Central memory CD8-positive, alpha-beta T cell (primary cell): ENCODE results near the gene RASA3.
A peak's percentile ranks its signal among the peaks of the same experiment; 100 is the strongest.
"Not testable (repeated sequence)": the region's sequence is repeated elsewhere in the genome, so short reads cannot be mapped to it uniquely, and the experiment has no call there.

Experiments
- ATAC-seq: fragments of 150-1000 bp; cut with Tn5 transposase; replicated peaks from 2 replicates; pipeline ENCODE4 v1.10.0; 2022; ENCODE audit warnings: mild to moderate bottlenecking, moderate FRiP score, moderate number of reproducible peaks; ENCODE audit not compliant: poor library complexity, severe bottlenecking; ENCODE audit errors: extremely low read depth
- DNase-seq, 2 donors: peaks; one replicate each; pipeline ENCODE4 v3.0.0; 2021; ENCODE audit warnings: low spot score in 2 of 2
- H3K27ac Mint-ChIP-seq: one replicate; pipeline ENCODE4 v1.8.0; 2022; ENCODE audit warnings: low read depth, mild to moderate bottlenecking, moderate library complexity, mixed read lengths
- H3K27me3 Mint-ChIP-seq: one replicate; pipeline ENCODE4 v1.8.0; 2022; ENCODE audit warnings: mixed read lengths
- H3K36me3 Mint-ChIP-seq: one replicate; pipeline ENCODE4 v1.8.0; 2022; ENCODE audit warnings: mild to moderate bottlenecking, moderate library complexity, mixed read lengths; ENCODE audit not compliant: insufficient read depth
- H3K4me1 Mint-ChIP-seq: one replicate; pipeline ENCODE4 v1.8.0; 2022; ENCODE audit warnings: mixed read lengths
- H3K4me3 Mint-ChIP-seq: one replicate; pipeline ENCODE4 v1.8.0; 2022; ENCODE audit warnings: mild to moderate bottlenecking, moderate library complexity, mixed read lengths
- H3K9me3 Mint-ChIP-seq: one replicate; pipeline ENCODE4 v1.8.0; 2022; ENCODE audit warnings: mixed read lengths

The RASA3 gene

DNA sequence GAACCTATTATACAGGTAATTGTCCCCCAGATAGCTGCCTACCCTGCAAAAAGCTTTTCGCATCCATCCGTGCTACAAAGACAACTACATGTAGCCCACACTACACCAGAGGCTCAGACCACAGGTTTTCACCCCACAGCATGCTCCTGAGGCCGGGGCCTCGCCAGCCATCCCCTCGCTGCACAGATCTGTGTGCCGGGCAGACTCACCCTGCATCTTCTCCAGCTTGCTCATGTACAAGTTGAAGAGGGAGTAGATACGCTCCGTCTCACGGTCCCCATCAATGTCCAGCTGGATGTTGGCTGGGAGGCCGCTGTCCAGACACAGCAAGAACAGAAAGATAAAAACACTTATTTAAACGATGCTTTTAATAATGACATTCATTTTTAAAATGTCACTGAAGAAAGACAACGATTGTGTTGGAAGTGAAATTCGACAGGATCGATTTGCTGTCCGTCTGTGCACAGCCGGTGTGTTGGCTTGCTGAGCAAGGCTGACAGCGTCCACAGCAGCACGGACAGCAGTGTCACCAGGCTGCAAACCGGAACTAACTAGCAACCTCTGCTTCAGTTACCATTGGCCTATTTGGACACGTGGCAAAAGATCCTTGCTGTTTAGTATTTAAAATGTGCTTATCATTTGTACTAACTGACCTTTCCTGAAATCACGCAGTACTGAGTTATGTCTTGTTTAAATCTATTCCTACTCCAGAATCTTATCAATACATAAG lies 140.0 kb downstream of the RASA3 start:
- H3K27ac Mint-ChIP-seq, result no peak overlapping the region

DNA sequence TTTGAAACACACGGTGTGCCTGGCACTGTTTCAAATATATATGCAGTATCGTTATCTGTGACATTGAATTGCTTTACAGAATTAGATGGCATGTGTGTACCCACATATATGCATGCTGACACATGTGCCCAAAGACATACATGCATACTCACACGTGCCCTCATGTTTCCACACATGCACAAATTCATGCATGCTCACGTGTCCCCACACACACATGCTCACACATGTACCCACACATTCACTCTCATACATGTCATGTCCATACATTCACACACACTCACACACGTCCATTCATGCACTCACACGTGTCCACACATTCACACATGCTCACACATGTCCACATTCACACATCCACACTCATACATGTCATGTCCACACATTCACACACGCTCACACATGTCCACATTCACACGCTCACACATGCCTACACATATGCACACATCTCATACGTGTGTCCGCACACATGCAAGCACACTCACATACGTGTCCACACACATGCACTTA lies 140.7 kb downstream of the RASA3 start:
- Mint-ChIP-seq H3K27me3 (no peaks in the 10 kb centered on the region), H3K4me3 (no peak overlapping the region), H3K36me3 (peaks cover 59% of the 10 kb centered on the region), H3K4me1 (peaks cover 28% of the 10 kb centered on the region), H3K27ac (no peak overlapping the region), H3K9me3 (no peaks in the 10 kb centered on the region)
- ATAC-seq (no peak), DNase-seq (no peak)

More for the DNA sequence above, 140.0 kb downstream of the RASA3 start:
- peaks cover 32% of the 10 kb centered on the region for H3K4me1 Mint-ChIP-seq
- no peak overlapping the region for H3K4me3 Mint-ChIP-seq
- H3K27me3 Mint-ChIP-seq, result no peaks in the 10 kb centered on the region
- no peak for ATAC-seq
- H3K9me3 Mint-ChIP-seq, result no peaks in the 10 kb centered on the region
- no peak for DNase-seq
- peaks cover 67% of the 10 kb centered on the region for H3K36me3 Mint-ChIP-seq

DNA sequence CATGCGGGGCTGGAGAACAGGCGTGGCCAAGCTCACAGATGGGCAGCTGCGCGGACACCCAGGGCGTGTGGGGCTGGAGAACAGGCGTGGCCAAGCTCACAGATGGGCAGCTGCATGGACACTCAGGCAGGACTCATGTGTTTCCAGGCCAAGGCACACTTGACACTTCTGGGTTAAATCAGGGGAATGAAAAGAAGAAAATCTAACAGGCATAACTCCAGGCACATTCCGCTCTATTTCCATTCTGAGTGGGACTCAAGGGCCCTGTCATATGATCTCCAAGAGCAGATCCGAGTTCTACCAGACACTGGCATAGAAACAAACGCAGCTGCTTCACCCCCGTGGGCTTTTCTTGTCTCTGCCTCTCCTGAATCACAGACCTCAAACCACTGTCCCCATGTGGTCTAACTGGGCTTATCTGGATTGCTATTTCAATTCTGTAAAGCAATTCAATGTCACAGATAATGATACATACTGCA lies 141.2 kb downstream of the RASA3 start:
- DNase-seq (no peak), ATAC-seq (no peak)
- Mint-ChIP-seq H3K27me3 (no peaks in the 10 kb centered on the region), H3K4me3 (no peak overlapping the region), H3K27ac (no peak overlapping the region), H3K9me3 (no peaks in the 10 kb centered on the region), H3K4me1 (peaks cover 28% of the 10 kb centered on the region), H3K36me3 (peaks cover 57% of the 10 kb centered on the region)

DNA sequence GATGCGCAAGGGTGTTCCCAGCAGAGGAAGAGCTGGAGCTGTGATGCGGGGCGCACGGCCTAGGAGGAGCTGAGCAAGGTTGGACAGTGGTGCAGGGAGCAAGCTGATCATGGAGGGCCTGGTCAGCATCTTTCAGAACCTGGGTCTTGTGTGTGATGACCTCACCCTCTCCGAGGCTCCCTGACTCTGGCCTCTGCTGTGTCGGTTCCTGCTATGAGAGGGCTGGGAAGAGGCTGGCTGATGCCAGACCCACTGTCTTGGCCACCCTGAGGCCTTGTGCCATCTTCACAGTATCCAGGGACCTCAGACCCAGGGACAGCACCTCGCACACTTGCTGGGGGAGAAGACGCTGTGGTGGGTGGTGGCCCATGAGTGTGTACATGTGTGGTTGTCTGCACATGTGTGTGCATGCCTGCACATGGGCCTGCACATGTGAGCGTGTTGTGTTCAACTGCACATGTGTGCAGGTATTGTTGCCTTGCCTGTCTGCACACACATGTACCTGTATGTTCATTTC lies 142.0 kb downstream of the RASA3 start:
- peaks cover 28% of the 10 kb centered on the region for H3K4me1 Mint-ChIP-seq
- no peaks in the 10 kb centered on the region for H3K9me3 Mint-ChIP-seq
- DNase-seq (no peak), ATAC-seq (no peak)
- H3K4me3 Mint-ChIP-seq, result no peak overlapping the region
- H3K27ac Mint-ChIP-seq, result peak overlapping the region; percentile 79
- H3K27me3 Mint-ChIP-seq, result no peaks in the 10 kb centered on the region
- H3K36me3 Mint-ChIP-seq, result peaks cover 57% of the 10 kb centered on the region

DNA sequence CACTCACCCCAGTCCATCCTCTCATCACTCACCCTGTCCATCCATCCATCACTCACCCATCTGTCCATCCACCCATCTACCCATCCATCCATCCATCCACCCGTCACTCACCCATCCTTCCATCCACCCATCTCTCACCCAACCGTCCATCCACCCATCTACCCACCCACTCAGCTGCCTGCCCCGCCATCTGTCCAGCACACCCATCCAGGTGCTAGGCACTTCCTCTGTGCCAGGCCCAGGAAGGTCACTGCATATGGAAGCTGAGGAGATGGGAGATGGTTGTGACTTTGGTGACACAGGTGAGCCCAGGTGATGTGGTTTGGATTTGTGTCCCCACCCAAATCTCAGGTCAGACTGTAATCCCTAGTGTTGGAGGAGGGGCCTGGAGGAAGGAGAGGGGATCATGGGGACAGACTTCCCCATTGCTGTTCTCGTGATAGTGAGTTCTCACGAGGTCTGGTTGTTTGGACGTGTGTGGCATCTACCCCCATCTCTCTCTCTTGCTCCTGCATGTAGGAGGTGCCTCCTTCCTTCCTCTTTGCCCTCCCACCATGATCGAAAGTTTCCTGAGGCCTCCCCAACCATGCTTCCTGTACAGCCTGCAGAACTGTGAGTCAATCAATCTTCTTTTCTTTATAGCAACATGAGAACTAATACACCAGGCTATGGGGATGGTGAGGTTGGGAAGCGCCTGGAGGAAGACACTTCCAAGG lies 142.7 kb downstream of the RASA3 start:
- no peaks in the 10 kb centered on the region for H3K9me3 Mint-ChIP-seq
- H3K36me3 Mint-ChIP-seq, result peaks cover 52% of the 10 kb centered on the region
- H3K4me3 Mint-ChIP-seq, result no peak overlapping the region

DNA sequence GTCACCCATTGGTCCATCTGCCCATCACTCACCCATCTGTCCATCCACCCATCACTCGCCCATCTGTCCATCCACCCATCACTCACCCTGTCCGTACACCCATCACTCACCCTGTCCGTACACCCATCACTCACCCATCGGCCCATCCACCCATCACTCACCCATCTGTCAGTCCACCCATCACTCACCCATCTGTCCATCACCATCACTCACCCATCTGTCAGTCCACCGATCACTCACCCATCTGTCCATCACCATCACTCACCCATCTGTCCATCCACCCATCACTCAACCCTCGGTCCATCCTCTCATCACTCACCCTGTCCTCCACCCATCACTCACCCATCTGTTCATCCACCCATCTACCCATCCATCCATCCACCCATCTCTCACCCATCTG lies 143.6 kb downstream of the RASA3 start:
- Mint-ChIP-seq H3K36me3 (peaks cover 49% of the 10 kb centered on the region), H3K27ac (peak overlapping the region; percentile 79), H3K4me1 (peaks cover 19% of the 10 kb centered on the region), H3K4me3 (peak overlapping the region; percentile 6)
- not testable (repeated sequence) for DNase-seq, H3K27me3 Mint-ChIP-seq, ATAC-seq, H3K9me3 Mint-ChIP-seq

More for the DNA sequence above, 142.7 kb downstream of the RASA3 start:
- DNase-seq (no peak), ATAC-seq (no peak)
- H3K27ac Mint-ChIP-seq, result peak overlapping the region; percentile 79
- H3K4me1 Mint-ChIP-seq, result peaks cover 27% of the 10 kb centered on the region
- no peaks in the 10 kb centered on the region for H3K27me3 Mint-ChIP-seq

DNA sequence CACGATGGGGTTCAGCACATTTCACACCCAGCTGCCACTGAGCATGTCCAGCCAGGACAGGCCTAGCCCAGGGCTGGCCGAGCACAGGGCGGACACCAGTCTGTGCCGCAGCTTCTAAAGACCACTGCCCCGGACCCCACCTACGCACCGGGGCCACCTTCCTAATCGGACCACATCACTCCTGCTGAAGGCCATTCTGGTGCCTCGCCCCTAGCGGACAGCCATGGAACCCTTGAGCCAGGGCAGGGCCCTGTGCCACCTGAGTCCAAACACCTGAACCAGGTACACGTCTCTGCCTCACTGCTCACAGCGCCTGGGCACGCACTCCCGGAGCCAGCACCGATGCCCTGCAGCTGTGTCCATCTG lies 150.1 kb downstream of the RASA3 start:
- peak overlapping the region; percentile 51 for H3K27ac Mint-ChIP-seq
- no peaks in the 10 kb centered on the region for H3K4me1 Mint-ChIP-seq

DNA sequence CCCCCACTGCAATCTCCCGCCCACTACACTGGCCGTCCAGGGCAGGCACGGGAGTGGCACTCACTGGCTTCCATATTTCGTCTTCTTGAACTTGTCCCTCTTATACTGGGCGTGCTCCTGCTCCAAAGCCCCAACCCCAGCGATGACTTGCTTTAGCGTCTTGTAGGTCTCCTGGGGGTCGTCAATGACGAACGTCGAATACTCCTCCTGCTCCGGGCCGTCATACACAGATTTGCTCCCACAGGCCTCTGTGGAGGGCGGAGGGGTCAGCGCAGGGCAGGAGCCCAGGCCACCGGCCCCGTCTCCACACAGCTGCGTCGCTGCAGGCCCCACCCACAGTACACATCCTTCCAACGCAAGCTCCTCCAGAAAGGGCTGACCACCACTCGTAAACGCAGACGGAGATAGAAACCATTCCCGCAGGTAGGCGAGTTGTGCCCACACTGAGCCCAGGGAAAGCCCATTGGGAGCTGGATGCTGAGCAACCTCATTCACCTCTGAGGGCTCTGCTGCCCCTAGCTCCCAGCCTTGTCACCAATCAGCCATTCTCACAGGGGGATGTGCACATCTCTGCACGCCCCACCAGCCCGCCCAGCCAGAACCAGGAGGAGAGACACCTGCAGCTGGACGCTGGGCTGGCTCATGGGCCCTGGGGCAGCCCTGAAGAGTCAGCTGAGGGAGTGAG lies 150.7 kb downstream of the RASA3 start:
- Mint-ChIP-seq H3K4me3 (no peak overlapping the region), H3K4me1 (no peaks in the 10 kb centered on the region), H3K9me3 (no peaks in the 10 kb centered on the region), H3K27ac (peak overlapping the region; percentile 61), H3K27me3 (no peaks in the 10 kb centered on the region), H3K36me3 (peaks cover 58% of the 10 kb centered on the region)
- DNase-seq (no peak), ATAC-seq (no peak)

More for the DNA sequence above, 150.1 kb downstream of the RASA3 start:
- DNase-seq (no peak), ATAC-seq (no peak)
- Mint-ChIP-seq H3K27me3 (no peaks in the 10 kb centered on the region), H3K36me3 (peaks cover 53% of the 10 kb centered on the region), H3K4me3 (no peak overlapping the region), H3K9me3 (no peaks in the 10 kb centered on the region)

DNA sequence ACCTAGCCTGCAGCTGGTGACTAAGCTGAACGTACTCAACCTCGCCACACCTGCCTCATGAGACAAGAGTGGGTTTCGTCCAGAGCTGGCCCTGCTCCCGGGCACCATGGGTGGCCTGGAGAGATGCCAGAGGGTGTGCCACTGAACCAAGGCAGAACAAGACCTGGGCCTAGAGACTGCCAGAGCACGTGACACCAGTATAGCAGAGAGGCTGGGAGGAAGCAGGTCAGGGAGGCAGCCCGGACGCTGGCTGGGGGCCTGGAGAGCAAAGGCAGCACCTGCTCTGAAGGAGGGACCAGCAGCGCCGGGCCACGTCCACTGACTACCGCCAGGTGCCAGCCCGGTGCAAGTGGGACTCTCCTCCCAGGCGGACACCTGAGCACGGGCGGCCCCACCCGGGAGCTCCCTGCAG lies 151.2 kb downstream of the RASA3 start:
- peaks cover 63% of the 10 kb centered on the region for H3K36me3 Mint-ChIP-seq
- no peaks in the 10 kb centered on the region for H3K9me3 Mint-ChIP-seq
- no peak overlapping the region for H3K4me3 Mint-ChIP-seq
- H3K27ac Mint-ChIP-seq, result no peak overlapping the region
- H3K4me1 Mint-ChIP-seq, result no peaks in the 10 kb centered on the region
- no peaks in the 10 kb centered on the region for H3K27me3 Mint-ChIP-seq
- ATAC-seq (no peak), DNase-seq (no peak)

DNA sequence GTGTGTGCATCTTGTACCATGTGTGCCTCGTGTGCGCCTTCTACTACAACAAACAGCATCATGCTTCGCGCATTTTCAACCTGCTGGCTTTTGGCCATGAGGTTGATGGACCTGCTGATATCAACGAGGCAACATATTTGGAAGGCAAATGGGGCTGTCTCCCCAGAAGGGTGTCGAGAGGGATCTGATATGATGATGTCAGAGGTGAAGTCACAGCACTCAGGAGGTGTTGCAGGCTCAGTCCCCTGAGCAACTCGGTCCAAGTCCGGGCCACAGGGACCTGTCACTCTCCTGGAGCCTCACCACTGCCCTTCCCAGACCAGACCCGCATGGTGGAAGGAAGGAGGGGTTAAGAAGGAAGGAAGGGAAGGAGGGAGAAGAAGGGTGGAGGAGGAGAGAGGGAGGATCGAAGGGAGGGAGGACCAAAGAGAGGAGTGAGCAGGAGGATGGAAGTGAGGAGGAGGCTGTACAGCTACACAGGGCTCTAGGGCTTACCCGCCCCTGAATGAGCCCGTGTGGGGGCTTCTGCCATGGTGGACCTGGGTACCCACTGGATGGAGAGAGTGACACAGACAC lies 151.8 kb downstream of the RASA3 start:
- Mint-ChIP-seq H3K4me3 (peak overlapping the region; percentile 6), H3K27ac (peak overlapping the region; percentile 61), H3K4me1 (no peaks in the 10 kb centered on the region), H3K9me3 (no peaks in the 10 kb centered on the region), H3K36me3 (peaks cover 68% of the 10 kb centered on the region), H3K27me3 (no peaks in the 10 kb centered on the region)
- DNase-seq, result no peak
- no peak for ATAC-seq

DNA sequence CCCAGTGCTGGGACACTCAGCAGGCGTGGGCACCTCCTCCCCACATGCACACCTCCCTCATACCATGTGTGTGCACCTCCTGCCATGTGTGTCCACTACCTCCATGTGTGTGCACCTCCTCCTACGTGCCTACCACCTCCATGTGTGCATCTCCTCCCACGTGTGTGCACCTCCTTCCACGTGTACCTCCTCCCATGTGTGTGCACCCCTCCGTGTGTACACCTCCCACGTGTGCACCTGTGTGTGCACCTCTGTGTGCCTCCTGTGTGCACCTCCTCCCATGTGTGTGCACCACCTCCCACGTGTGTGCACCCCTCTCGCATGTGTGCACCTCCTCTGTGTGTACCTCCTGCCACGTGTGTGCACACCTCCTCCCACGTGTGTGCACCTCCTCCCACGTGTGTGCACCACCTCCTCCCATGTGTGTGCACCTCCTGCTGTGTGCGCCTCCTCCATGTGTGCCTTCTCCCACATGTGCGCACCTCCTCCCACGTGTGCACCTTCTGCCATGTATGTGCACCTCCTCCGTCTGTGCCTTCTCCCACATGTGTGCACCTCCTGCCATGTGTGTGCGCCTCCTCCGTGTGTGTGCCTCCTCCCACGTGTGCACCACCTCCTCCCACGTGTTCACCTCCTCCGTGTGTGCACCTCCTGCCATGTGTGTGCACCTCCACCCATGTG lies 152.5 kb downstream of the RASA3 start:
- H3K27me3 Mint-ChIP-seq, result no peaks in the 10 kb centered on the region
- H3K36me3 Mint-ChIP-seq, result peaks cover 70% of the 10 kb centered on the region
- no peaks in the 10 kb centered on the region for H3K9me3 Mint-ChIP-seq
- H3K27ac Mint-ChIP-seq, result peak overlapping the region; percentile 61
- H3K4me1 Mint-ChIP-seq, result no peaks in the 10 kb centered on the region
- DNase-seq, result no peak
- ATAC-seq, result no peak
- peak overlapping the region; percentile 6 for H3K4me3 Mint-ChIP-seq
